HG02973 (cell line): Measurements from ENCODE around the gene PHF13.

Experiments
- ATAC-seq: cut with Tn5 transposase; IDR thresholded peaks from one replicate; pipeline ENCODE4 v1.9.1; 2021; ENCODE audit warnings: moderate library complexity; ENCODE audit not compliant: unreplicated experiment

PHF13 gene

DNA sequence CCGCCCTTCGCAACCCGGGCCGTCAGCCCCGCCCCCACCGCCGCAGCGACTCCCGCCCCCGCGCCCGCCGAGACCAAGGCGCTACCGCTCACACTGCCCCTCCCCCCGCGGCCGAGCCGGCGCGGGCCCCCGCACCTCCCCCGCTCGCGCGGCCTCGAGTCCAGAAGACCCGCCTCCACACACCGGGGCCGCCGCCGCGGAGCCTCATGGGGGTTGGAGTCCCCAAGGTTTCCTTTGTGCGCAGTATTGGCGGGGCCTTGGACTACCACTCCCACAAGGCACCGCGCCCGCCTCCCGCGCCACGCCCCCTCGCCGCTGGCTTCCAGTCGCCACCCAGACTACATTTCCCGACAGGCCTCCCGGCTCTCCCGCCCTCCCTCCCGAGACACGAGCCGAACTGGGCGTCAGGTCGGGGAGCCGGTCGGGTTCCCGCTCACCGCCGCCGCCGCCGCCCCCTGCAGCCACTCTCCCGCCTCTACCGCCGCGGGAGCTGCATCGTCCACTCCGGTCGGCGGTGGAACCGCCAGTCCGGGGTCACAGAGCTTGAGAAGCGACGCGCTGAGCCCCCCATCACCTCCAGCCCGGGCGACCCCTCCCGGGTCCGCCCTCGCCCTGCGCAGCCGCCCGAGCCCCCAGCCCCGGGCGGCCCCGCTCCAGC lies at the start of gene PHF13:
Gene PHF13, plus strand, starts transcription at position 371 of the 658 bp plus-strand sequence. CDS start 336 bp downstream, outside the sequence.
- ATAC-seq: peak; percentile 88

GRCh38 chr1:6569033-6569432 lies 44.5 kb upstream of the PHF13 start:
- ATAC-seq: no peak

DNA sequence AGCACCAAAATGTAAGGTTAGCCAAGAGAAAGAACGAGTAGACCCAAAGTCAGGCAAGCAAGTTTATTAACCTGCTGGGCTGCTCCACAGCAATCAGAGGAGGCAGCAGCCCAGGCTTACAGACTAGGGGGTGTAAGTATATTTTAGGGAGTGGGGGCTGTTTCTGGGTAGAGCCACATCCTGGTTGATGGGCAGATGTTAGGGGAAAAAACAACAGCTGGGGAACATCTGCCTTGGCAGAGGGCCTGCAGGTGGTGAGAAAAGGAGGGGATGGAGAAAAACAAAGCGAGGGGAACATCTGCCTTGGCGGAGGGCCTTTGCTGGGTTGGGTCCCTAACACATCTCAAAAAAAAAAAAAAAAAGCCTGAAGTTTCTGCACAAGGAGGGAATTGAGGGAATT lies 43.4 kb upstream of the PHF13 start:
- ATAC-seq: no peak

DNA sequence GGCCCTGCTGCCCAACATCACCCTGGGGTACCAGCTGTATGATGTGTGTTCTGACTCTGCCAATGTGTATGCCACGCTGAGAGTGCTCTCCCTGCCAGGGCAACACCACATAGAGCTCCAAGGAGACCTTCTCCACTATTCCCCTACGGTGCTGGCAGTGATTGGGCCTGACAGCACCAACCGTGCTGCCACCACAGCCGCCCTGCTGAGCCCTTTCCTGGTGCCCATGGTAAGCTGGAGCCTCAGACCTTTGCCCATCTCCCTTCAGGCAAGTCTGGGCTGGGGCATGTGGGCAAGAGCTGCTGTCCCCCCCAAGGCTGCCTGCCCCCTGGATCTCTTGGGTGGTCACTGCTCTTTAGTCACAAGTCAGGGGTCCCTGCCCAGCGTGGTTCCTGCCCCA lies 42.5 kb upstream of the PHF13 start:
- ATAC-seq: no peak

GRCh38 chr1:6572653-6573383 lies 40.7 kb upstream of the PHF13 start:
- ATAC-seq: no peak

- ATAC-seq: no peak
These were observed 39.4 kb upstream of the PHF13 start for GRCh38 chr1:6574025-6574620.

- no peak for ATAC-seq
These were observed 38.7 kb upstream of the PHF13 start for GRCh38 chr1:6574818-6575217.

DNA sequence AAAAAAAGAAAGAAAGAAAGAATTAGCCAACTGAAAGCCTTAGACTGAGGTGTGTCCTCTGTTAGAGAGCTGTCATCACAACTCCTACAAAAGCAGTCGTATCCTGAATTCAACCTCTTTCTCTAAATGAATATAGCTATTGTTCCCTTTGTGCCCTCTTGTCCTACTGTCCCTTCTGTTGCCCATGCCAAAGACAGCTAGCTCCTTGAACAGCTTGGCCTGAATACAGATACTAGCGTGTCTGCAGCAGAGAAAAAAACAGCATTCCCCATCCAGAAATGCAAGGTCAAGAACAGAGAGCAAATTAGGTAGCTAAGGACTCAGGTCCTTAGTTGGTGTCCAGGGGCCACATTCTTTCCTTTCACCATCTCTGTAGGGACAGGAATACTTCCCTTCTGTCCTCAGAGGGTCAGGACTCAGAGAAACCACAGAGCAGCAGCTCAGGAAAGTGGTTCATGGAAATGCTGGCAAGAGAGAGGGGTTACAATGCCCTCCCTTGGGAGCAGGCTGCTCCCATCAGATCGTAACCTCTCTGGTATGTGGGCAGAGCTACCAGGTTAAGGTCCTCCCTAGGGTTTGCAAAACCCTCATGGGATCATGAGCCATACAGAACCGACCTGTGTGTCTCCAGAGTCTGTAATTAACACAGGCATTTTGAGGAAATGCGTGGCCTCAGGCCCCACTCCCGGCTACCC lies 35.6 kb upstream of the PHF13 start:
- no peak for ATAC-seq

- no peak for ATAC-seq
These were observed 34.7 kb upstream of the PHF13 start for GRCh38 chr1:6578624-6579373.

DNA sequence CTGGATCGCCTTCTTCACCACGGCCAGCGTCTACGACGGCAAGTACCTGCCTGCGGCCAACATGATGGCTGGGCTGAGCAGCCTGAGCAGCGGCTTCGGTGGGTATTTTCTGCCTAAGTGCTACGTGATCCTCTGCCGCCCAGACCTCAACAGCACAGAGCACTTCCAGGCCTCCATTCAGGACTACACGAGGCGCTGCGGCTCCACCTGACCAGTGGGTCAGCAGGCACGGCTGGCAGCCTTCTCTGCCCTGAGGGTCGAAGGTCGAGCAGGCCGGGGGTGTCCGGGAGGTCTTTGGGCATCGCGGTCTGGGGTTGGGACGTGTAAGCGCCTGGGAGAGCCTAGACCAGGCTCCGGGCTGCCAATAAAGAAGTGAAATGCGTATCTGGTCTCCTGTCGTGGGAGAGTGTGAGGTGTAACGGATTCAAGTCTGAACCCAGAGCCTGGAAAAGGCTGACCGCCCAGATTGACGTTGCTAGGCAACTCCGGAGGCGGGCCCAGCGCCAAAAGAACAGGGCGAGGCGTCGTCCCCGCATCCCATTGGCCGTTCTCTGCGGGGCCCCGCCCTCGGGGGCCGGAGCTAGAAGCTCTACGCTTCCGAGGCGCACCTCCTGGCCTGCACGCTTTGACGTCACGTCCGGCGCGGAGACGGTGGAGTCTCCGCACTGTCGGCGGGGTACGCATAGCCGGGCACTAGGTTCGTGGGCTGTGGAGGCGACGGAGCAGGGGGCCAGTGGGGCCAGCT lies 34.0 kb upstream of the PHF13 start, which contains the start of gene ZBTB48:
Gene ZBTB48, plus strand, starts transcription at position 621 of the 745 bp plus-strand sequence. CDS start 616 bp downstream, outside the sequence.
- ATAC-seq: peak; percentile 95

DNA sequence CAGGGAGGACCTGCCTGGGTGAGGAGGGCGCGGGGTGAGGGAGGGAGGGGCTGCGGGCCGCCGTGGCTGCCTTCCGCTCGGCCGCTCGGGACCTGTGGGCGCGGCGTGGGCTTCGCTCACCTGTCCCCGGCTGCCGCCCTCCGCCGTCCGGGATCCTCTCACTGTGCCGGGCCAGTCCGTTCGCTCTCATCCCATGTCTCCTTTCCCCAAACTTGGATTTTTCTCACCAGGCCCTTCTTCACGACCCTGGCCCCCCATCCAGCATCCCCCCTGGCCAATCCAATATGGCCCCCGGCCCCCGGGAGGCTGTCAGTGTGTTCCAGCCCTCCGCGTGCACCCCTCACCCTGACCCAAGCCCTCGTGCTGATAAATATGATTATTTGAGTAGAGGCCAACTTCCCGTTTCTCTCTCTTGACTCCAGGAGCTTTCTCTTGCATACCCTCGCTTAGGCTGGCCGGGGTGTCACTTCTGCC lies 33.4 kb upstream of the PHF13 start:
- ATAC-seq: no peak

- ATAC-seq: no peak
These were observed 32.7 kb upstream of the PHF13 start for GRCh38 chr1:6580593-6581409.

- ATAC-seq: no peak
These were observed 31.8 kb upstream of the PHF13 start for GRCh38 chr1:6581561-6582305.

DNA sequence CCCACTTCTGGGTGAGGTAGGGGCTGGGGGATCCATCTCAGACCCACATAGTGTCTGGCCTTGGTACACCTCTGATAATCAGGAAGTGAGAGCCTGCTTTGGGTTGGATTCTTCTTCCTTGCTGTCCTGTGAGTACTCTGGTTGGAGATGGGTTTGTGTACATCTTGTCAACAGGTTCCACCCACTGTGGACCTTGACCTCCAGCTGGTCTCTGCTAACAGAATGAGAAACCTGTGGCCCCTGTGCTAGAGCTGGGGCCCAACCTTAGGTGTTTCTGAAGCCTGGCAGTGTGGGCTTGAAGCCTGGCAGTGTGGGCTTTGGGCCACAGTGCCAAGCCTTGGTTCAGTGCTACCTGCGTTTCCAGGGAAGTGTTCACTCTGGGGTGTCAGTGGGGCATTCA lies 31.2 kb upstream of the PHF13 start:
- no peak for ATAC-seq

- no peak for ATAC-seq
These were observed 29.1 kb upstream of the PHF13 start for GRCh38 chr1:6584126-6585080.

DNA sequence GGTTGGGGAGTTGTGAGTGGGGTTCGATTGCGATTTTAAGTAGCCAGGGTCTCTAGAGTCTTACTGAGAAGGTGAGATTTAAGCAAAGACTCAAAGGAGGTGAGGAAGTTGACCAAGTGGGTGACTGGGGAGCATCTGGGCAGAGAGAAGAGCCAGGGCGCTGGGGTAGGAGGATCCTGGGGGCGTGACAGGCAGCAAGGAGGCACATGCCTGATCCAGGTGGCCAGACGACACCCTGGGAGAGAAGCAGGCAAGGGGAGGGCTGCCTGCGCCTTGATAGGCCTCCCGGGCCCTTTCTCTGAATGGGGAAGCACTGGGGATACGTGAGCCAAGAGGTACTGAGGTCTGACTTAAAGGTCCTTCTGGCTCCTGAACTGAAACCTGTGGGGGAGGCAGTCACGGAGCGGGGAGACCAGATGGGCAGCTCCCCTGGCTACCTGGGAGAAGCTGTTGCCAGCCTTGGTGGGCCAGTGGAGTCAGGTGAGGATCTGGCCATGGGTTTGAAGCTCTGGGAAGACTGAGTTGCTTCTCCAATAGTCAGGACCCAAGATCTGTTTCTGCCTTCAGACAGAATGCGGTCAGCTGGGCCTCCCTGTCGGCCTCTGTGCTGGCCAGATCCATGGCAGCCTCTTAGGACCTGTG lies 28.3 kb upstream of the PHF13 start:
- ATAC-seq: no peak

DNA sequence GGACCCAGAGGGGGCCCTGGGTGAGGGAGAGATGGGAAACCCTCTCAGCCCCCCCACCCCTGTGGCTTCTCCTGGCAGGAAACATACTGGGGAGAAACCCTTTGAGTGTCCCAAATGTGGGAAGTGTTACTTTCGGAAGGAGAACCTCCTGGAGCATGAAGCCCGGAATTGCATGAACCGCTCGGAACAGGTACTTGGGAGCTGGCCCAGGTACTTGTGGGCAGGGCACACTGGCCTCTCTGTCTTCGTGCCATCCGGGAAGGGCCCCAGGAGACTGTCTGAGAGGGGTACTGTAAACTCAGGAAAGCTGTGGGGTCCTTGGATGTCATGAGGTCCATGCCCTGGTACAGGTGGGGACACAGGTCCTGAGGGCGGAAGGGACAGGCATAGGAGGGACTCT lies 27.7 kb upstream of the PHF13 start:
- ATAC-seq: no peak
